ENCODE measurements around the gene TNF. TPM values are rescaled to one million over a fixed set of nuclear protein-coding genes. Genes with fewer than 3 reads are reported as not detected.

TNF gene
- total and polyA plus RNA-seq, 2 of the 13 experiments (the other 11 are each of a cell fraction or from before 2014, with no cell fraction given) = not detected

DNA sequence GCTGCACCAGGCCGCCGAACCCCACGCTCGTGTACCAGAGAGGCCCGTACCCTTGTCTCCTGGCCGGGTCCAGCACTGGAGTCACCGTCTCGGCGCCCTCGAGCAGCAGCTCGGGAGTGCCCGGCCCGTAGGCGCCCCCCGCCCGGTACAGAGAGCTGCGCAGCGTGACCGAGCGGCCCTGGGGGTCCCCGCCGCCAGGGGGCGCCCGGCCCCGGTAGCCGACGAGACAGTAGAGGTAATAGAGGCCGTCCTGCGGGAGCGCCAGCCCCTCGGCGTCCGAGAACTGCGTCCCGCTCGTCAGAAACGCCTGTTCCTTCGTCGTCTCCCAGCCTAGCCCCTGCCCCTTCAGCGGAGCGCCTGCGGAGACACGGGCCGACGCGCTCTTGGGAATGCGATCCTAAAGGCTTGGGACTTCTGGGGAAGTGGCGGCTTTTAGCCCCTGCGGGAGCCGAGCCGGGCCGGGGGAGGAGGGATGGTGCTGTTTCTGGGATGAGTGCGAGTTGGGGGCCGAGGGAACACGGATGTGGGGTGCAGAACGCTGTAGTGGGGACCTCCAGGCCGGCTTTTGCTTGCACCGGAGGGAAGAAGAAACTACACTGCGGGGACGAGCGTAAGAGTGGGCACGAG lies 5.6 kb downstream of the TNF start (continued):
- TF ChIP-seq MYNN (CRISPR knock-in tag; IDR thresholded peaks at IDR 0.05; ENCODE audit: low read depth) (no peak), ZNF205 (CRISPR knock-in tag; IDR thresholded peaks at IDR 0.05) (peak; percentile 94; the same call in 1 of the 2 replicates), CENPX (CRISPR knock-in tag; IDR thresholded peaks at IDR 0.05) (no peak), ZNF652 (CRISPR knock-in tag; IDR thresholded peaks at IDR 0.05; ENCODE audit: borderline replicate concordance, low read depth) (no peak), ATF2 (CRISPR knock-in tag; IDR thresholded peaks at IDR 0.05) (peak; percentile 65), ZNF274 (CRISPR knock-in tag; IDR thresholded peaks at IDR 0.05) (peak; percentile 84; the same call in 1 of the 2 replicates), ZNF556 (CRISPR knock-in tag; IDR thresholded peaks at IDR 0.05; ENCODE audit: borderline replicate concordance) (peak; percentile 24; the same call in 1 of the 2 replicates), PHF20 (CRISPR knock-in tag; IDR thresholded peaks at IDR 0.05) (peak; percentile 32), FOXP1 (IDR thresholded peaks at IDR 0.05) (no peak), FOXP1 (CRISPR knock-in tag; IDR thresholded peaks at IDR 0.05) (no peak), ZNF567 (CRISPR knock-in tag; IDR thresholded peaks at IDR 0.05; ENCODE audit: borderline replicate concordance) (peak; percentile 75; the same call in 1 of the 2 replicates), ZNF761 (CRISPR knock-in tag; conservative IDR thresholded peaks at IDR 0.05) (no peak), ELF4 (CRISPR knock-in tag; IDR thresholded peaks at IDR 0.05; ENCODE audit: borderline replicate concordance) (no peak), KDM2A (CRISPR knock-in tag; IDR thresholded peaks at IDR 0.05; ENCODE audit: borderline replicate concordance, low read depth) (peak; percentile 94), ZNF3 (CRISPR knock-in tag; IDR thresholded peaks at IDR 0.05) (no peak), ZFP91 (CRISPR knock-in tag; IDR thresholded peaks at IDR 0.05; ENCODE audit: borderline replicate concordance) (peak; percentile 77; the same call in 1 of the 2 replicates), ZNF468 (CRISPR knock-in tag; IDR thresholded peaks at IDR 0.05) (0 out of 2 replicates have a peak, but pooled peaks have one; percentile 40), ZMAT3 (CRISPR knock-in tag; conservative IDR thresholded peaks at IDR 0.05) (no peak), ZNF496 (CRISPR knock-in tag; IDR thresholded peaks at IDR 0.05; ENCODE audit: insufficient replicate concordance) (no peak), JUN (CRISPR knock-in tag; IDR thresholded peaks at IDR 0.05) (no peak), HNF4A (CRISPR knock-in tag; IDR thresholded peaks at IDR 0.05) (no peak; the same call in 1 of the 2 replicates), ZNF703 (CRISPR knock-in tag; IDR thresholded peaks at IDR 0.05; ENCODE audit: borderline replicate concordance) (no peak), ZNF577 (CRISPR knock-in tag; IDR thresholded peaks at IDR 0.05; ENCODE audit: borderline replicate concordance, low read depth) (no peak), DPF2 (CRISPR knock-in tag; IDR thresholded peaks at IDR 0.05; ENCODE audit: borderline replicate concordance, low read depth) (no peak), CENPBD1 (CRISPR knock-in tag; IDR thresholded peaks at IDR 0.05; ENCODE audit: borderline replicate concordance, low read depth) (no peak), HOXA3 (CRISPR knock-in tag; IDR thresholded peaks at IDR 0.05) (peak; percentile 52; the same call in 1 of the 2 replicates), HNRNPL (IDR thresholded peaks at IDR 0.05; ENCODE audit: low read depth, low read length) (0 out of 2 replicates have a peak, but pooled peaks have one; percentile 44)
- TF ChIP-seq, protein P1, sequence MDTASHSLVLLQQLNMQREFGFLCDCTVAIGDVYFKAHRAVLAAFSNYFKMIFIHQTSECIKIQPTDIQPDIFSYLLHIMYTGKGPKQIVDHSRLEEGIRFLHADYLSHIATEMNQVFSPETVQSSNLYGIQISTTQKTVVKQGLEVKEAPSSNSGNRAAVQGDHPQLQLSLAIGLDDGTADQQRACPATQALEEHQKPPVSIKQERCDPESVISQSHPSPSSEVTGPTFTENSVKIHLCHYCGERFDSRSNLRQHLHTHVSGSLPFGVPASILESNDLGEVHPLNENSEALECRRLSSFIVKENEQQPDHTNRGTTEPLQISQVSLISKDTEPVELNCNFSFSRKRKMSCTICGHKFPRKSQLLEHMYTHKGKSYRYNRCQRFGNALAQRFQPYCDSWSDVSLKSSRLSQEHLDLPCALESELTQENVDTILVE (CRISPR knock-in tag; IDR thresholded peaks at IDR 0.05) = peak; percentile 68; the same call in 1 of the 2 replicates
